Right cardiac atrium (tissue), 5 donors: ENCODE data around the gene POLG. TPM values are rescaled to one million over a fixed set of nuclear protein-coding genes. Genes with fewer than 3 reads are reported as not detected.
A peak's percentile ranks its signal among the peaks of the same experiment; 100 is the strongest.

Experiments used
- ATAC-seq, 2 donors: fragments of 200-7000 bp; cut with Tn5 transposase; one replicate each; pipeline versions ENCODE4 v1.8.0 to v1.9.1; 2020; ENCODE audit warnings: moderate library complexity in 2 of 2, mild to moderate bottlenecking in 1 of 2
- DNase-seq, 3 donors: peaks; one replicate each; pipeline ENCODE4 v3.0.0-alpha.2; 2020
- H3K27ac ChIP-seq: one replicate; pipeline ENCODE4 v1.5.1; 2013; ENCODE audit warnings: mild to moderate bottlenecking, low read length, control low read depth, moderate library complexity
- H3K27me3 ChIP-seq: one replicate; pipeline ENCODE4 v1.6.1; 2013; ENCODE audit not compliant: control insufficient read depth, insufficient read depth
- H3K4me1 ChIP-seq: one replicate; pipeline ENCODE4 v1.6.1; 2013; ENCODE audit warnings: low read length; ENCODE audit not compliant: control insufficient read depth, insufficient read depth
- H3K4me3 ChIP-seq: one replicate; pipeline ENCODE4 v1.5.1; 2013; ENCODE audit warnings: low read length, control low read depth
- H3K9me3 ChIP-seq: one replicate; pipeline ENCODE4 v1.6.1; 2013; ENCODE audit warnings: low read length; ENCODE audit not compliant: control insufficient read depth
- WGBS: extraction: QIAGEN DNeasy Blood & Tissue Kit; methylation state at CpG from one replicate; pipeline ENCODE4 v1.1.7; 2013; 5-methylcytosine and 5-hydroxymethylcytosine counted together
- intact Hi-C, 4 donors: fragments of 100-400 bp; cut with DNase I; formaldehyde crosslinking; loops; one replicate each; pipeline versions ENCODE4 v1.11.0 to v1.14.0; 2022 to 2023
- long read RNA-seq, 4 donors: library from polyadenylated mRNA; unstranded; transcript quantifications; one replicate each; pipeline ENCODE4 v2.0.0, GENCODE V29; 2020 to 2021
- polyA plus RNA-seq: library from polyadenylated mRNA; stranded (reverse); fragments of 200-250 nt; gene quantifications from one replicate; pipeline ENCODE4 v1.2.3, GENCODE V29; 2013
- total RNA-seq, 4 donors: library from RNA; stranded (reverse); fragmentation: NEBNext Ultra II Directional; extraction: Animal tissue kit (Norgen Biotek cat#: 25700); gene quantifications; one replicate each; pipeline ENCODE4 v1.2.1, GENCODE V29; 2021
- donor health status: healthy with polysubstance abuse.
- donor health status: DM: no; HTN: yes; CAD: no.
- donor health status: DM: no; HTN: no; CAD: no.
- donor health status: DM: no; HTN: yes; CAD: no; lungs with severe emphysema.
- donor health status: DM: yes; HTN: yes; CAD: no.

POLG gene
- 10 to 100 TPM; 28.5 to 34.8 (median 33.7) TPM for total RNA-seq
- polyA plus RNA-seq: 26.0 TPM
- long read RNA-seq, donor 1, full-length matches to known transcripts: 25 of 64 reads
- long read RNA-seq, donor 1, partial matches to known transcripts: 27 of 64 reads
- long read RNA-seq, donor 1, other reads (novel, unspliced or antisense): 12 of 64 reads
- long read RNA-seq, donor 2, full-length matches to known transcripts: 28 of 49 reads
- long read RNA-seq, donor 2, partial matches to known transcripts: 11 of 49 reads
- long read RNA-seq, donor 2, other reads (novel, unspliced or antisense): 10 of 49 reads
- long read RNA-seq, donor 3, full-length matches to known transcripts: 66 of 116 reads
- long read RNA-seq, donor 3, partial matches to known transcripts: 28 of 116 reads
- long read RNA-seq, donor 3, other reads (novel, unspliced or antisense): 22 of 116 reads
- long read RNA-seq, donor 4, full-length matches to known transcripts: 18 of 35 reads
- long read RNA-seq, donor 4, partial matches to known transcripts: 8 of 35 reads
- long read RNA-seq, donor 4, other reads (novel, unspliced or antisense): 9 of 35 reads

DNA sequence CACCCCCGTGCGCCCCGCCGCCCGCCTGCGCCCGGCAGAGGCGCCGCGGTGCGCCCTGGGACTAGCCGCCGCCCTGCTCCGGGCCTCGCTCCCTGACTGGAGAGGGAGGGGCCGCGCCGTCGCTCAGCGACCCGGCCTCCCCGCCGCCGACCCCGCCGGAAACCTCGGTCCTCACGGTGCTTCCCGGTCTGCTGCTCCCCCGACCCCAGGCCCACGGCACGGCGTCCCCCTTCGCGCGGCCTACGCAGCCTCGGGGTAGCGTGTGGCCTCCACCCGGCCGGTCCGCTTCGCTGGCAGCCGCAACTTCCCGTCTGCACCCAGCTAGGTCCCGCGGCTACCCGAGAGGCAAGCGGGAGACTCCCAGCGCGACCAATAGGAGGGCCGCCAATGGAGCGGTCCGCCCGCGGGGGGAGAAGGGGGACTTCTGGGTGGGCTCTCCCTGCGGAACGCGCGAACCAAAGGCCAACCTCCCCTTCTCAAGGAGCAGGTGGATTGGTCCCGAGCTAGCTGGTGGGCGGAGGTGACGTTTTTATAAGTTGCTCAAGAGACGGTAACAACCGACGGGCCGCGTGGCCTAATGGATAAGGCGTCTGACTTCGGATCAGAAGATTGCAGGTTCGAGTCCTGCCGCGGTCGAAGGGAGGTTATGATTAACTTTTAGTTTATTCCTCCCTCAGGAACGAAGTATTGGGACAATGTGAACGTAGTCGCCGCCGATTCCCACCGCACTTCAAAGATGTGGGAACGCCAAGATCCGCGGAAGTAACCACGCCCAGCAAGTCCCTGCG, at the start of gene POLG:
POLG (minus strand) TSS at position 315 of the 788 bp plus-strand sequence. CDS start 1,070 bp downstream, outside the sequence.
- Histone ChIP-seq H3K4me1 (peaks cover 17% of the 10 kb centered on the region), H3K27me3 (no peaks in the 10 kb centered on the region), H3K4me3 (peak within 1 kb of the TSS; percentile 70), H3K27ac (peak within 1 kb of the TSS; percentile 83), H3K9me3 (no peaks in the 10 kb centered on the region)
- peak; percentile 97 to 98 for ATAC-seq
- under 1% methylated on average over 85 of the region's 85 CpGs for whole genome bisulfite sequencing
- intact Hi-C loops: no loop called here
- peak; percentile 99 to 100 (median 99) for DNase-seq

DNA sequence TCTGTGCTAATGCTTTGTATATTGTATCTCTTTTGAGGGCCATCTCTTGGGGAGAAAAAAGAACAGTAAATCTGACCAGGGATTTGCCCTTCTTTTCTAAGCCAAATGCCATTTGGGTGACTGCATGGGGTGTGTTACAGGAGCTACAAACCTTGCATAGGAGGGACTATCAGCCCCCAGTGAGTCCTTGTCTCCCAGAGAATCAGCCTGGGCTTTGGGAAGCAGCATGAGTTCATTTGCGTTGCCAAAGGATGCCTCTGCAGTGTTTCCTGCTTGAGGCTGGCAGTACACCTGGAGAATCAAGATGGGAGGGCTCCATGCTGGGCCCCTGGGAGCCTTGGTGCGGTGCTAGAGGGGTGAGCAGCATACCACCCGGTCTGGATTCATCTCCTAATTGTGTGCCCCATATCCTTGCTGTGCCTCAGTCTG, 49.6 kb upstream of the POLG start:
- Histone ChIP-seq H3K4me3 (no peak overlapping the region), H3K27ac (no peak overlapping the region), H3K4me1 (peaks cover 3% of the 10 kb centered on the region), H3K27me3 (no peaks in the 10 kb centered on the region), H3K9me3 (no peaks in the 10 kb centered on the region)
- 71% methylated on average over 3 of the region's 3 CpGs for whole genome bisulfite sequencing
- no peak for DNase-seq
- no peak for ATAC-seq
- intact Hi-C loops: no loop called here

DNA sequence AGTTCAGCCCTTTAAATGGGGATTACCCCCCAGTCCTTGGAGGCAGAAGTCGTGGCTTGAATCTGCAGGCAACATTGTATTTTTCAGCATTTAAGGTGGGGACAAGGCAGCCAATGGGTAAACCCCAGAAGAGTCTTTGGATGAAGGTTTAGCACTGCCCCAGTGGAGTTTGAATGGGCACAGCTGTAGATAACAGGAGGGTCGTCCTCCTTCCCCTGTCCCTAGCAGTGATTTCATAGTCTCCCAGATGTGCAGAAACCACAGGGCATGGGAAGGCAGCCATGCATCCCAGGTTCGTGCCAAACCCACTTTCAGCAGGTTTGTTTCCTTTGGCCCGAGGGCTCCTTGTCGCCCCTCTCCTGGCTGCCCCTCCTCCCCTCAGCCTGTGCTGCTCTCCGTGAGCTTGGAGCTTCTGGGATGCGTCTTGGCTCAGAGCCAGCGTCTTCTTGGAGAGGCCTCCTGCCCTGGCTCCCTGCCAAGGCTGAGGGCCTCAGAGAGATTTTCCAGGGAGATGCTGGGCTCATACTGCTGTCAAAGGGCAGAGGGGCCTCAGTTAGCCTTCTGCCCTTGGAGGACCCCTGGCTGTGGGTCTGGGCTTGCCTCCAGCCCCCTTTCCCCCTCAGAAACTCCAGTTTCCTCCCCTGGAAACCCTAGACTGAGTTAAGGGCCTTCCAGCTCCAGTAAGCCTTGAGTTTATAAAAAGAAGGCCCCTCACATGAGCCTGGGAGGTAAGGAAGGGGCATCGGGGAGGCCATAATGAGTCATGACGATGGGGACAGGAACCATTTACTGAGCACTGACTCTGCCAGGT, 48.9 kb upstream of the POLG start:
- H3K9me3 ChIP-seq: no peaks in the 10 kb centered on the region
- ATAC-seq (no peak), DNase-seq (peak; percentile 51 to 76 (median 74))
- intact Hi-C loops: no loop called here
- H3K4me1 ChIP-seq: peaks cover 5% of the 10 kb centered on the region
- WGBS: 24% methylated on average over 10 of the region's 10 CpGs
- no peak overlapping the region for H3K27ac ChIP-seq
- H3K27me3 ChIP-seq: no peaks in the 10 kb centered on the region
- no peak overlapping the region for H3K4me3 ChIP-seq

- H3K9me3 ChIP-seq: no peaks in the 10 kb centered on the region
- no peak overlapping the region for H3K27ac ChIP-seq
- H3K27me3 ChIP-seq: no peaks in the 10 kb centered on the region
- ATAC-seq (no peak), DNase-seq (no peak)
- H3K4me1 ChIP-seq: peaks cover 5% of the 10 kb centered on the region
- WGBS: 72% methylated on average over 11 of the region's 11 CpGs
- intact Hi-C loops: no loop called here
- H3K4me3 ChIP-seq: no peak overlapping the region
These were observed 47.5 kb upstream of the POLG start for GRCh38 chr15:89381888-89382686.

DNA sequence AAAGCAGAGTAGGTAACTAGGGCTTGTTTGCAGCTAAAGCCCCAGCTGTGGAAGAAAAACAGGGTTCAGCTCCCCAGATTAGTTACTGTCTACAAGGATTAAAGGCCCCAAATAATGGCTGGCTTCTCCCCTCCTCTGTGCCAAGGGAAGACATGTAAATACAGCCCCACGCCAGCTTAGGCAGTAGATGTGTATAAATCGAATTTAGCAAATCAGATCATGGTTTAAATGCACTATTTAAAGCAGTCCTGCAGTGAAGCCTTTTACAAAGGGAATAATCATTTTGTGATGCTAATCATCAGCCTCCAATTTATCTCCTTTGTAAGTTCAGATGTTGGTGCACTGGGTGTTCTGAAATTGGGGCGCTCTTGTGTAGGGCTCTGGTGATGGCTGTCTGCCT, 46.7 kb upstream of the POLG start:
- H3K4me3 ChIP-seq: no peak overlapping the region
- H3K4me1 ChIP-seq: peaks cover 5% of the 10 kb centered on the region
- H3K9me3 ChIP-seq: no peaks in the 10 kb centered on the region
- intact Hi-C loops: no loop called here
- no peak for DNase-seq
- ATAC-seq: no peak
- no peaks in the 10 kb centered on the region for H3K27me3 ChIP-seq
- WGBS: 76% methylated on average over 3 of the region's 3 CpGs
- no peak overlapping the region for H3K27ac ChIP-seq

GRCh38 chr15:89379818-89380217, 45.2 kb upstream of the POLG start:
- H3K27me3 ChIP-seq: no peaks in the 10 kb centered on the region
- DNase-seq (no peak), ATAC-seq (no peak)
- peaks cover 5% of the 10 kb centered on the region for H3K4me1 ChIP-seq
- no peak overlapping the region for H3K27ac ChIP-seq
- intact Hi-C loops: no loop called here
- no peak overlapping the region for H3K4me3 ChIP-seq
- WGBS: 61% methylated on average over 5 of the region's 5 CpGs
- no peaks in the 10 kb centered on the region for H3K9me3 ChIP-seq

- 19% methylated on average over 28 of the region's 28 CpGs for WGBS
- no peak for DNase-seq
- intact Hi-C loops: no loop called here
- Histone ChIP-seq H3K9me3 (no peaks in the 10 kb centered on the region), H3K4me1 (peaks cover 5% of the 10 kb centered on the region), H3K27ac (no peak overlapping the region), H3K4me3 (peak overlapping the region; percentile 42), H3K27me3 (no peaks in the 10 kb centered on the region)
- ATAC-seq: no peak
These were observed 44.6 kb upstream of the POLG start for GRCh38 chr15:89379251-89379695.

GRCh38 chr15:89378296-89379151, 43.9 kb upstream of the POLG start:
- intact Hi-C loops: no loop called here
- peak overlapping the region; percentile 42 for H3K4me3 ChIP-seq
- peak; percentile 68 to 78 for ATAC-seq
- H3K27me3 ChIP-seq: peaks cover 2% of the 10 kb centered on the region
- 4% methylated on average over 76 of the region's 76 CpGs for WGBS
- H3K9me3 ChIP-seq: no peaks in the 10 kb centered on the region
- DNase-seq: peak; percentile 41 to 78 (median 71)
- no peak overlapping the region for H3K27ac ChIP-seq
- H3K4me1 ChIP-seq: peaks cover 5% of the 10 kb centered on the region

DNA sequence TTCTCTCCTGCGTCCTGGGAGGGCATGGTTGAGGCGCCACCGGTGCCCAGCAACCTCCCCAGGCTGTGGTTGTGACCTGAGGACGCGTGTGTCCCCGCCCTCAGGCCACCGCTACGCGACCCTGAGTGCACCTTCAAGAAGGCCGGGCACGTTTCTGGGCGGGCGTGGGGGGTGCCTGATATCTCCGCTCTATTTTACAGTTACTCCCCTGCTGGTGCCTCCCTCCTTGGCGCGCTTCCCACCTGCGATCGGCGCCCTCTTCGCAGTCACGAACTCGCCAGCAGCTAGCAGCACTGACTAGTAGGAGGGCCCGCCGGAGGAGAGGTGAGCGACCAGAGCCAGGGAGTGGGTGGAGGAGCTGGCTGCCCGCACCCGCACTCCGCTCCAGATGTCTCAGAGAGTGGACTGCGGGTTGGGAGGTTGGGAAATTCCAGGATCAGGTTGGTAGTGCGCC, 43.2 kb upstream of the POLG start:
- 7% methylated on average over 30 of the region's 30 CpGs for WGBS
- ATAC-seq (peak; percentile 30 to 37), DNase-seq (peak in 1 of 3 donors; percentile 72)
- H3K4me1 ChIP-seq: peaks cover 5% of the 10 kb centered on the region
- H3K9me3 ChIP-seq: no peaks in the 10 kb centered on the region
- no peak overlapping the region for H3K27ac ChIP-seq
- intact Hi-C loops: no loop called here
- no peak overlapping the region for H3K4me3 ChIP-seq
- peaks cover 4% of the 10 kb centered on the region for H3K27me3 ChIP-seq
